GM12801 (cell line): Measurements from ENCODE around the gene CENPS.

Source experiments
- TF ChIP-seq, protein P1 (sequence below): IDR thresholded peaks from one replicate; pipeline ENCODE4 v1.5.1; 2011; ENCODE audit warnings: control low read depth; ENCODE audit not compliant: insufficient read length; ENCODE audit errors: extremely low read depth

The CENPS gene

DNA sequence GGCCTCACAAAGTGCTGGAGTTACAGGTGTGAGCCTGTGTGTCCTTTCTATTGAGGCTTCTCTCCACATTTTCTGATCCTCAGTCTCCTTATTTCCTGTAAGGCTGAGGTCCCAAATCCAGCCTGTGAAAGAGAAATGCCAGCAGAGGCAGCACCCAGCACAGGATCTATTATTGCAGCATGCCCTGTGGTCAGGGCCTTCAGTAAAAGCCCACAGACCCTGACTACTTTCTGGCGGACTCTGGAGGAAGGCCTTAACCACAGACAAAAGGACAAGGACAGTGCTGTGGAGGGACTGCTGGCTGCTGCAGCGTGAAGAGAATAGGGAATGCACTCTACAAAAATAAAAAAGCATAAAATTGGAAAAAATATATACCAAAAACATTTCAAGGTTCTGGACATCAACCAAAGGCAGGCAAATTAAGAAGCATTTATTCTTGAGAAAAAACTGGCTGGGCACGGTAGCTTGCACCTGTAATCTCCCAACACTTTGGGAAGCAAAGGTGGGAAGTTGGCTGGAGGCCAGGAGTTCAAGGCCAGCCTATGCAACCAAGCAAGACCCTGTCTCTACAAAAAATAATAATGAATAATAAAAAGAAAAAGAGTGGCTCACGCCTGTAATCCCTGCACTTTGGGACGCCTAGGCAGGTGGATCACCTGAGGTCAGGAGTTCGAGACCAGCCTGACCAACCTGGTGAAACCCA, 40.8 kb upstream of the CENPS start:
- TF ChIP-seq, protein P1, sequence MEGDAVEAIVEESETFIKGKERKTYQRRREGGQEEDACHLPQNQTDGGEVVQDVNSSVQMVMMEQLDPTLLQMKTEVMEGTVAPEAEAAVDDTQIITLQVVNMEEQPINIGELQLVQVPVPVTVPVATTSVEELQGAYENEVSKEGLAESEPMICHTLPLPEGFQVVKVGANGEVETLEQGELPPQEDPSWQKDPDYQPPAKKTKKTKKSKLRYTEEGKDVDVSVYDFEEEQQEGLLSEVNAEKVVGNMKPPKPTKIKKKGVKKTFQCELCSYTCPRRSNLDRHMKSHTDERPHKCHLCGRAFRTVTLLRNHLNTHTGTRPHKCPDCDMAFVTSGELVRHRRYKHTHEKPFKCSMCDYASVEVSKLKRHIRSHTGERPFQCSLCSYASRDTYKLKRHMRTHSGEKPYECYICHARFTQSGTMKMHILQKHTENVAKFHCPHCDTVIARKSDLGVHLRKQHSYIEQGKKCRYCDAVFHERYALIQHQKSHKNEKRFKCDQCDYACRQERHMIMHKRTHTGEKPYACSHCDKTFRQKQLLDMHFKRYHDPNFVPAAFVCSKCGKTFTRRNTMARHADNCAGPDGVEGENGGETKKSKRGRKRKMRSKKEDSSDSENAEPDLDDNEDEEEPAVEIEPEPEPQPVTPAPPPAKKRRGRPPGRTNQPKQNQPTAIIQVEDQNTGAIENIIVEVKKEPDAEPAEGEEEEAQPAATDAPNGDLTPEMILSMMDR: no peak

DNA sequence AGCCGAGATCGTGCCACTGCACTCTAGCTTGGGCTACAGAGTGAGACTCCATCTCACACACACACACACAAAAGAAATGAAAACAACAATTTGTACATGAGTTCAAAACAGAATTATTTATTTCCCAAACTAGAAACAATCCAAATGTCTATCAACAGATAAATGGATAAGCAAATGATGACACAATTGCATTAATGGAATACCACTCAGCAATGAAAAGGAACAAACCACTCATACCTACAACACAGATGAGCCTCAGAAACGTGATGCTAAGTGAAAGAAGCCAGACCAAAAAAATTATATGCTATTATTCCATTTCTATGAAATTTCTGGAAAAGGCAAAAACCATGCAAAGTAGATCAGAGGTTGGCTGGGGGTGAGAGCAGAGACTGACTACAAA, 33.4 kb upstream of the CENPS start:
- TF ChIP-seq, protein P1: no peak

GRCh38 chr1:10398278-10398733, 31.9 kb upstream of the CENPS start:
- TF ChIP-seq, protein P1: no peak

- TF ChIP-seq, protein P1: no peak
These were observed 31.3 kb upstream of the CENPS start, which contains the start of gene PGD for GRCh38 chr1:10398734-10399443. Gene PGD (plus strand): TSS chr1:10399064. CDS start chr1:10399118, 54 bp downstream.

DNA sequence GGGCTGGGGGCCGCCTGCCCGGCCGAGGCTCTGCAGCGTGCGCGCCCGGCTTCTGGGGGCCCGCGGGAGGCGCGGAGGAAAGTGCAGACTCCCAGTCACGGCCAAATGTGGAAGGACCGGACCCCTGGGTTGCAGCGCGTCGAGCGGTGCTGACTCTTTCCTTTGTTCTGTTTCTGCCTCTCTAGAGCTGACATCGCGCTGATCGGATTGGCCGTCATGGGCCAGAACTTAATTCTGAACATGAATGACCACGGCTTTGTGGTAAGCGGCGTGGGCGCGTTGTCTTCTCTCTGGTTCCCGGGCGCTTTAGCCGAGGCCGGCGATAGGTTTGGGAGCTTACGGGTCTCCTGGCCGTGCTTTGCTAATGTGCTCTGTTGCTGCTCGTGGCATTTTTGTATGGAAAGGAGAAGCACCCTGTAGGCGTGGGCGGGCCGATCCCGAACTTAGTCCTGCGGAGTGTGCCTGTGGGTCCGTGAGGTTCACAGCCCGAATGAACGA, 30.7 kb upstream of the CENPS start:
- TF ChIP-seq, protein P1: no peak

DNA sequence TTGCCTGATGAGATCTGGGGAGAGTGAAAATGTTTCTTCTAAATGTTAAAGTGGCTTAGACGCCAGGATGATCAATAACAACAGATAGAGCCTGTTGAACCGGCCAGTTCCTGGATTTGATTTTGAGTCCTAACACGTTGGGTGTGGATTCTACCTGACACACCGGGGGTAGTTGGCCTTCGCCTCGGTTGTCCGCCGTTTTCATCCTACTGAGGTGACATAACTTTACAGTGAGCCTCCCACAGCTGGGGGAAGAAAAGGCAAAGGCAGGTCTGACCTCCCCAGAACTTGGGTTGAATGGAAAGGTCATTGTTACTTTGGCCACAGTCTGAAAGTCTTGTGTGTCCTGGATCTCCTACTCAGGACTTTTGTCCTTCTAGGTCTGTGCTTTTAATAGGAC, 30.2 kb upstream of the CENPS start:
- TF ChIP-seq, protein P1: no peak

DNA sequence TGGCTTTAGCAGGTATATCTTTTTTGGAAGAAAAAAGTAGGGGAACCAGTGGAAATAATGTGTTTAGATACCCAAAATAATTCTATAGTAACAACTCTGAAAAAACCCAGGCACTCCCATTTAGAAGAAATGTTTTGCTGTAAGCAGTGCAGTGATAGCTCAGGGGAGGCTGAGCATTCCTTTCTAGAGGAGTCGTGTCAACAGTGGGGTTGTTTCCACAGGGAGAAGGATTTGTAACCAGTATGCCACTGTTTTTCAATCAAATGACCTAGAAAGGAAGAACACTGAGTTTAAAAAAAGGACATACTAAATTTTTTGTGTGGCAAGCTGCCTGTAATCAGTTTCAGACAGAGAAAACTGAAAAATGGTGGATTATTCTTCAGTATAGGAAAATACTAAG, 29.0 kb upstream of the CENPS start:
- TF ChIP-seq, protein P1: no peak
